ENCODE measurements around the gene PRELID1.

DNA sequence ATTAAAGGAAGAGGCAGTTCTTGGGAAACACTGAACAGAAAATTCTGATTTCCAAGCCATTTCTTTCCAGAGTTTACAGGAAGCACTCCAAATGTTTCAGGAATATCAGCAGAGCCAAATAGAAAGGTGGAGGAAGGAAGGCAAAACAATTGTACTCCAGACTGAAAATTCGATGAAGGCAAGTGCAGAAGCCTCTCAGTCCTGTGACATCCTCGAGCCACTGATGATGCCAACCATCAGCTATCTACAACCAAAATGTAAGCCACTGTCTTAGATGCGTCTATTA lies 45.7 kb downstream of the PRELID1 start:
- TF ChIP-seq CTCF (IDR thresholded peaks at IDR 0.05) (no peak), POLR2AphosphoS5 (IDR thresholded peaks at IDR 0.05) (no peak), EP300 (IDR thresholded peaks at IDR 0.05) (no peak)

Measured in sigmoid colon (tissue), 4 donors.